ENCODE data around the gene ADD1.

Gene ADD1

GRCh38 chr4:2805712-2806389, 37.8 kb upstream of the ADD1 start:
- no peak for DNase-seq (ENCODE audit: low read depth)

DNA sequence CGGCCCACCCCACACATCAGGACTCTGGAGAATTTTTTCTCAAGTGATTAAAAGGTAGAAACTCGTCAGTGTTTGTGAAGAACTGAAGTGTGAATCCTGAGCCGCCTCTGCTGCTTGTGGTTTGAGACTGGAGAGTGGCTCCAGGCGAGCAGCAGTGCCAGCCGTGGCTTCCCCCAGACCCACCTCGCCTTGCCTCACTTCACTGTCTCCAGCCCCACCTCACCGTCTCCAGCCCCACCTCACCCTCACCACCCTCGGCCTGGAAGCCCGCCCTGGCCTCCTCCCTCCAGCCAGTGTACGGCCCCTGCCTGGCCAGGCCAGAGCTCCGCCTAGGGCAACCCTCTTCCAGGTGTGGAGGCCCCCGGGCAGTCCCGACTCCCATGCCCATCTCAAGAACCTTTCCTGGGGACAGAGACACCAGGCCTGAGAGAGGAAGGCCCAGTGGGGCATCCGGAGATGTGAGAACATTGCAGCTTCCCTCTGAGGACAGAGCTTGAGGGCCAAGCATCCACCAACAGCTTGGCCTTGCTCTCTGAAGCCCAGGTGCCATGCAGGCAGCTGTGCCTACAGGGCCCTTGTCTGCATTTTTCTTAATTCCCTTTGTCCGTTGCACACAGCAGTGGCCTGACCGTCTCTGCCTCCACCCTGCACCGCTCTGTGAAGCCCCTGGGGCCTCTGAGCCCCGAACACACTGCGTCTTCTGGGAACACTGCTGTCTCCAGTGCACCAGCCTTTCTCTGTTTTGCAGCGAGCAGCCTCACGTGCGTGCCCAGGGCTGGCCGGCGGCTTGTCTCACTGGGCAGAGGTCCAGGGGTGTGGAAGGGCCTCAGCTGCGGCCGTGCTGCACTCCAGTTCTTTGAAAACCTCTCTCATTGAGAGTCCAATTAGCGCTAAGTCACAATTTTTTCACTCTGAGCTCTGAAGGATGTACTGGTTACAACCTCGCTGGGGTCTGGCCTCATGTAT, 37.0 kb upstream of the ADD1 start:
- DNase-seq (ENCODE audit: low read depth), result no peak

- no peak for DNase-seq (ENCODE audit: low read depth)
Observed at GRCh38 chr4:2807571-2807970, 36.1 kb upstream of the ADD1 start.

- no peak for DNase-seq (ENCODE audit: low read depth)
Observed at GRCh38 chr4:2808001-2808400, 35.6 kb upstream of the ADD1 start.

DNA sequence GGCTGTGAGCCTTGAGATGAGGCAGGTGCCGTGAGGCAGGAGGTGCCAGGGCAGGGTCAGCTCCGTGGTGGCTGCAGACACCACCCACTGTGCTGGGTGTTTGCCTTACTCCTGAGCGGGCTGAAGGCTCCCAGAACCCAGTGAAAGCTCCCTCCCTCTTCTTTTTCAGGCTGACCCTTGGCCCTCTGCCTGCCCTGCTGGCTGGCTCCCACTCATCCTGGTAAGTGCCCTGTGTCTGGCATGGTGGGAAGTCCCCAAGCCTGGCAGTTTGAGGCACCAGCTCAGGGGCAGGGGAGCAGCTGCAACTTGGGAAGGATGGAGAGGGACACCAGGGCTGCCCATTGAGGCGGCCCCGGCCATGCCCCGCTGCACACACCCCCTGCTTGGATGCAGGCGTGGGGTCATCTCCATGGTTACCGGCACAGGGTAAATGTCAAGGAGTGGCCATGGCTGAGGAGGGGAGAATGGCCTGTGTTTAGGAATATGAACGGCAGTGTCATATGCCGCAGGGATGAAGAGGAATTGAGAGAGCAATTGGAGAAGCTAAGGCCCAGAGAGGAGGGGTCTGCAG, 33.9 kb upstream of the ADD1 start:
- no peak for DNase-seq (ENCODE audit: low read depth)

DNA sequence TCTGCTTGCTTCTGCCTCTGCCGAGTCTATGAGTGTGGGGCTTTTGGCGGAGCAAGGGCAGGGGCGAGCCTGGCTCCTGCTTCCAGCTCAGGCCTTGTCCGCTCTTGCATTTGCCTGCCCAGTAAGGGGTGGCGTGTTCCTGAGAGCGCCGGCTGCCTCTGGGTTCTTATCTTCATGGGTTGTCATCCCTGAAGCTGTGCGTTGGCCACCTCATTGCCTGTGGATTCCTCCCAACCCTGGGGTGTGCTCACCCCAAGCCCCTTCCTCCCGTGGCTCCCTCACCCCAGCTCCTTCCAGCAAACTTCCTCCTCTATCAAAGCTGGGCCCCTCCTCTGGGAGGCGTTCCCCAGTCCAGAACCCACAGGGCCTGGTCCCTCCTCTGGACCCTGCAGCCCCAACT, 33.3 kb upstream of the ADD1 start:
- no peak for DNase-seq (ENCODE audit: low read depth)

DNA sequence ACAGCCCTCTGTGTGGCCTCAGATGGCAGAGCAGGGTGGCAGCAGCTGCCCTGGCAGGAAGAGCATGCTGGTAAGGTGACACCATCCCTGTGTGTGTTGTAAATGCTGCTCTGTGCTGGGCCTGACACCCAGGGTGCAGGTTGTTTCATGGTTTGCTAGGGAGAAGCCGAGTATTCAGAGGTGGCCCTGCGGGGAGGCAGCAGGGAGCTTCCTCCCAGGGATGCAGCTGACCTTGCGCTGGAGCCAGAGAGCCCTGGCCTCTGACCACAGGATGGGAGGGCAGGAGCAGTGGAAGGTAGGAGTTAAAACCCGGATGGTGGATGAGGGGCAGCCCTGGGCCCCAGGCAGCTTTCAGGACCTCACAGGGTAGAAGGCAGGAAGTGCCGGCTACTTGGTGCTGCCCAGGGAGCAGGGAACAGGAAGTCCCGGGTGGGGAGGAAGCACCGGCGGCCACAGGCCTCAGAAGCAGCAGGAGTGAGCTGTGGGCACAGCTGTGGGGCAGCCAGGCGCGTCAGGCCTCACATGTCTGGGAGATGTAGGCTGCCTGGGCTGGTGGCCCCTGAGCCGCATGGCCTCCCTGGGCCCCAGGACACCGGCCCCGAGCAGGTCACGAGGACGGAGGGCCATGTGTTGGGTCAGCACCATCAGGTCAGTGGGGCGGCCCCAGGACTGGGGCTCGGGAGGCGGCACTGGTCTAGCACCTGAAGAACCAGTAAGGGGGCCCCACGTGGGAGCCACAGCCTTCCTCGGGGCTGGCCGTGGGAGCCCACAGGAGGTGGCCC, 31.6 kb upstream of the ADD1 start:
- no peak for DNase-seq (ENCODE audit: low read depth)

DNA sequence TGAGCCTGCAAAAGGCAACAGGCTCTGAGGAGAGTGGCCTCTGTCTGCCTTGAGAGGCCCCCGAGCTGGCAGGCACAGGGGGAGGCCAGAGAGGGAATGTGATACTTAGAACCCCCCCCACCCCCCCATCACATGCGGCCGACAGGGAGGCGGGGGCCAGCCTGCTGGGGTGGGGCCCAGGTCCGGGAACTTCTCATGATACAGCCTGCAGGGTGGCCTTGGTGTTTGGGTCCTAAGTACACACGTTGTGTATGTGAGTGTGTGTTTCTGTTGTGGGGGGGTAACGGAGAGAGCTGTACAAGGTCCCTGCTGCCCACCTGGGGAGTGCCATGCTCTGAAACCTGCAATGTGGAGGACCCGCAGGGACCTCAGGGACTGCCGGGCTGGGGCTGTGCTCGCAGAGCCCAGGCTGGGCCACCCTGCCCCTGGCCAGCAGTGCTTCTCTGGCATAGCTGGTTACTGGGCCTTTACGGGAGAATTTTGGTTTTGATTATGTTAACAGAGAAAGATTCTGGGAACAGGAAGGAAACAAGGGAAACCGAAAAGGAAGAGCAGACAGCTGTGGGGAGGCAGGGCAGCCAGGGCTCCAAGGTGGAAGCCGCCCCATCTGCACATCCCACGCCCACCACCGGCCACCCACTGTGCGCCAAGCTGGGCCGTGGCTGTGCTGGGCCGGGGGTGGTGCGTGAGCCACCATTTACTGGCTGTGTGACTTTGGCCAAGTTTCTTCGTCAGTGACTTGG, 30.9 kb upstream of the ADD1 start:
- DNase-seq (ENCODE audit: low read depth), result no peak

GRCh38 chr4:2813446-2814405, 29.9 kb upstream of the ADD1 start:
- no peak for DNase-seq (ENCODE audit: low read depth)

DNA sequence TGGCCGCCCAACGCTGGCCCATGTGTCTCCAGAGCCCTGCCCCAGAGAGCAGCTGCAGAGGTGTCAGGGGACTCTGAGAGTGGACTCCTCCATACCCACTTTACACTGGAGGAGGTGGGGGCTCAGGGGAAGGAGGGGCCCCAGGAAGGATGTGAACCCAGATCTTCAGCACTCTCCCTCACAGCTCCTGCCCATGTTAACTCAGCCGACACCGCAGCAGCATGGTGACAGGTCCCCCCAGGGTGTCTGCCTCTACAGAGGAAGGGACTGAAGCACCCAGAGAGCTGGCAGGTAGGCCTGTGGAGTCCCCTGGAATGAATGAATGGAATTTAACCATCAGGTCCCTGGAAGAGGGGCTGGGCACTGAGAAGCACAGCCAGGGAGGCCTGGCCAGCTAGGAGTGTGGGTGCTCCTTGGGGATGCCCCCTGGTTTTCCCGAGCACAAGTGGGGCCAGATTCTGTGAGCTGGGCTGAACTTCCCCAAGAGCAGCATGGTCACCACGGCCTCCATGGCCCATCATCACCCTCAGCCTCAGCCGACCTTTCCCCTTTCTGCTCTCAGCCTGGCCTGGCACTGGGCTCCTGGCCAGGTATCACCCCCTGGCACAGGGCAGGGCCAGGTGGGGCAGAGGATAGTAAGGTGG, 28.9 kb upstream of the ADD1 start:
- no peak for DNase-seq (ENCODE audit: low read depth)

DNA sequence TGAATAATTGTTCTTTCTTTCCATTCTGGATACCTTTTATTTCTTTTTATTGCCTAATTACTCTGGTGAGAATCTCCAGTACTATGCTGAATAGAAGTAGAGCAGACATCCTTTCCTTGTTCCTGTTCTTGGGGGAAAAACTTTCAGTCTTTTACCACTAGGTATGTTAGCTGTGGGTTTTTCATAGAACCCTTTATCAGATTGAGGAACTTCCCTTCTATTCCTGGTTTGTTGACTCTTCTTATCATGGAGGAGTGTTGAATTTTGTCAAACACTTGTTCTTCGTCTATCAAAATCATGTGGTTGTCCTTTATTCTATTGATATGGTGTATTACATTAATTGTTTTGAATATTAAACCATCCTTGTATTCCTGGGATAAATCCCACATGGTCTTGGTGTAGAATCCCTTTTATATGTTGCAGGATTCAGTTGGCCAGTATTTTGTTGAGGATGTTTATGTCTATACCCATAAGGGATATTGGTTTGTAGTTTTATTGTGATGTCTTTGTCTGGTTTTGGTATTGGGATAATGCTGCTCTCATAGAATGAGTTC, 27.2 kb upstream of the ADD1 start:
- no peak for DNase-seq (ENCODE audit: low read depth)

GRCh38 chr4:2817137-2817536, 26.5 kb upstream of the ADD1 start:
- no peak for DNase-seq (ENCODE audit: low read depth)

DNA sequence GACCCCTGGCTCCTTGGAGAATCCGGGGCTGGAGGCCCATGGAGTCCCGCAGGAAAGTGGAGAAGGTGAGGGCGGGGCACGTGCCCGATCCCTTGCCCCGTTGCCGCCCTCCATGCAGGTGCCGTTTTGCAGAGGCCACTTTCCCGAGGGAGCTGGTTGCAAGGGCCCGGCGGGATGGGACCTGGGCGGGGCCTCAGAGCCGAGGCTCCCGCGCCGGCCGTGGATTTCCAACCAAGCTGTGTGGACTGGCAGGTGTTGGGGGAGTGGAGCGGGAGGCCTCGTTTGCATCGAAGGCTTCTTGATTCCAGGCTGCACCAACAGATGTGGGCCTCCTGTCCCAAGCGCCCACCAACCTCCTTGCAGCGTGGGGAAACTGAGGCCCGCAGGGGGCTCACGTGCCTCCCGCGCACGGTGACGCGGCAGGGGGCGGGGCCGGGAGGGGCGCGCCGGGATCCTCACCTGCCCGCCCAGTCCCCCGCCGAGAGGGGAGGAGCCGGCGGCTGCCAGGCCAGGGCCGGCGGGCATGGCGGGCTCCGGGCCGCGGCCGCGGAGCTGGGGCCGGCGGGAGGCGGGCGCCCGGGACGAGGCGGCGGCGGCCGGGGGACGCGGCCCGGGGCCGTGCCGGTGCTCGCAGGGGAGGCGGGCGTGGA, 25.8 kb upstream of the ADD1 start:
- DNase-seq (ENCODE audit: low read depth), result no peak

- DNase-seq (ENCODE audit: low read depth), result no peak
Observed at GRCh38 chr4:2818351-2818939, 25.2 kb upstream of the ADD1 start.

DNA sequence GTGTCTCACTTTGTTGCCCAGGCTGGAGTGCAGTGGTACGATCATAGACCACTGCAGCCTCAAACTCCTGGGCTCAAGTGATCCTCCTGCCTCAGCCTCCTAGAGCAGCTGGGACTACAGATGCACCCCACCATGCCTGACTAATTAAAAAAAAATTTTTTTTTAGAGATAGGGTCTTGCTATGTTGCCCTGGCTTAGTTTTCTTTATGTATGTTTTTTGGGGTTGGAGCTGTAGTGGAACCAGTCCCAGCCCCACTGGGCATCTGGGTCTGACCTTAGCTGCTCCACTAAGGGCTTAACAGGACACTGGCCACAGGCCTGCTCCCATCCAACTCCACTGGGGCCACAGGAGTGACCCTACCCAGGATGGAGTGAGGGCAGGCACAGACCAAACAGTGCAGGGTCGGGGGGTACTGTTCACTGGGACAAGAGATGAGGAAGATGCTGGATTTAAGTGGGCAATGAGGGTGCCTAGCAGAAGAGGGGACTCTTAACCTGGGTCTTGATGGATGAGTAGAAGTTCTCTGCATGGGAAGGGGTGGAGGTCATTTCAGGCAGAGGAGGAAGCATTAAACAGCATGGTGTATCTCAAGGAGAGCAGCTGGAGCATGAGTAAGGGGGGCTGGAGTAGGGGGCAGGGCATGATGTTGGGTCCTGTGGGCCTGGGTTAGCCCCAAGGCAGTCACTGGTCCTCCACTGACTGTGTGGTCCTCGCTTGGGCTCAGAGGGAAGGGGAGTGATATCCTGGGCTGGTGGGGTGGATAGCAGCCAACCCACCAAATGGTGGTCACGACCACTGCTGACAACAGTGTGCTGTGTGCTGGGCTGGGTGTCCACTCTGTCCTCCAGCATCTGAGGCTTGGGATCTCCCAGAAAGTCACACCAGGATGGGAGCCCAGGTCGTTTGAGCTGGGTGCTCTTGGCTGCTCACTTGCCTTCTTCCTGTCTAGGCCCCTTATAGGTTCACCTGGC, 24.1 kb upstream of the ADD1 start:
- no peak for DNase-seq (ENCODE audit: low read depth)

DNA sequence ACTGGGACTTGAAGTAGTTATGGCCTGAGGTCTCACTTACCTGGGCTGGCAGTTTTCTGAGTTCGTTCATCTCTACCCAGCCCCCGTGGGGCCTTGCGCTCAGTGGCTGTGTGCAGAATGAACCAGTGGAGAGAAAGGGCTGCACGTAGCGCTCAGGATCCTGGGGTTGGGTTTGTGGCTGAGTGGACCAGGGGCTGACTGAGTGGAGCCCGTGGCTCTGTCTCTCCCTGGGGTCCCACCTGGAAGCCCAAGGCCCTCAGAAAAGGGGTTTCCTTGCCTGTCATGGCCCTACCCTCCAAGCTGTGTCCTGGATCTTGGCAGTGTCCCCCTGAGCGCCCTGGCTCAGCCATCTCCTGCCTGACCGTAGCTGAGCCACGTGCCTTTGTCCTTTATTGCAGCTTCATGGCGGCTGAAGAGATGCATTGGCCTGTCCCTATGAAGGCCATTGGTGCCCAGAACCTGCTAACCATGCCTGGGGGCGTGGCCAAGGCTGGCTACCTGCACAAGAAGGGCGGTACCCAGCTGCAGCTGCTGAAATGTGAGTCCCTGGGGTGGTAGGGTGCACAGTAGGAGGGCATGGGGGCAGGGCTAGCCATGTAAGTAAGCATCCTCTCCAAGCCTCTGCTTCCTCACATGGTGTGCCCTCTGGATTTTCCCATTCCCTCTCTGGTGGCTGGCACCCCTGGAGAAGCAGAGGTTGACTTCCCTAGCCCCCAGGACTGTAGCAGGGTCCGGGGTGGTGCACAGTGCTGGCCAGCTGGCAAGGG, 23.2 kb upstream of the ADD1 start:
- no peak for DNase-seq (ENCODE audit: low read depth)

Measured in stimulated activated CD8-positive, alpha-beta memory T cell treated with anti-CD3 and anti-CD28 coated beads, Interleukin-15, amount 100 ng/mL, for 24 hours (primary cell).